Measurements from ENCODE around the gene PGAM2. TPM values are rescaled to one million over a fixed set of nuclear protein-coding genes. Genes with fewer than 3 reads are reported as not detected.

Gene PGAM2
- total RNA-seq, 1 donor from 2014 or later, result 1,123 TPM

DNA sequence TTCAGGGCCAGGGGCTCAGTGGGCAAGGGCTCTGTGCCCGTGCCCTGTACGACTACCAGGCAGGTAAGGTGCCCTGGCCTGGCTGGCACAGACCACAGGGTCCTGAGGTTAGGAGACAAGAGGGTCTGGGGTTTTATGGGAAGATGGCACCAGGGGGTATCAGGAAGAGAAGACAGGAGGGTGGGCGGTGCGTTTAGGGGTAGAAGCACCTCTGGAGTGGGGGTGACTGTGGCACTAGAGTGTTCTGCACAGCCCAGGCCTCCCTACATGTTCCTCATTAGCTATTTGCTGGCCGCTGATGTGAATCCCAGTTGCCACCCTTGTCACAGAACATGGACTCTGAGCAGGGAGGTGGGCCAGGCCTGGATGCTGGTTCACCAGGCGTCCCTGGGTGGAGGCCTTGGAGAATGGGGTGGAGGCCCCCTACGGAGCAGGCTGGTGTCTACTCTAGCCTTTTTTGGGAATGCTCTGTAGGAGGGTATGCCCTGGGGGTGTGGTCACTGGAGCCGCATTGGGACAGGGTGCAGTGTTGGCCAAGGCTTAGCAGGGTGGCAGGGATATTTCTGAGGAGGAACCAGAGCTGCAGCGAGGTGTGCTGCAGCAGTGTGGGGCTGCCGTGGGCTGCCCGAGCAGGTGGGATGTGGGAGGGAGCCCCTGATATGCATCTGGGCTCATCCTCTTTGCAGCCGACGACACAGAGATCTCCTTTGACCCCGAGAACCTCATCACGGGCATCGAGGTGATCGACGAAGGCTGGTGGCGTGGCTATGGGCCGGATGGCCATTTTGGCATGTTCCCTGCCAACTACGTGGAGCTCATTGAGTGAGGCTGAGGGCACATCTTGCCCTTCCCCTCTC is 5.0 kb downstream of the PGAM2 start:
- peak; percentile 11 for ATAC-seq
- DNase-seq (ENCODE audit: missing footprints), result peak; percentile 28
- intact Hi-C loops (cut with DNase I), result loop anchor here (10.0 kb wide), 1 partner anchor 424 kb away; no protein-coding TSS in a partner anchor

DNA sequence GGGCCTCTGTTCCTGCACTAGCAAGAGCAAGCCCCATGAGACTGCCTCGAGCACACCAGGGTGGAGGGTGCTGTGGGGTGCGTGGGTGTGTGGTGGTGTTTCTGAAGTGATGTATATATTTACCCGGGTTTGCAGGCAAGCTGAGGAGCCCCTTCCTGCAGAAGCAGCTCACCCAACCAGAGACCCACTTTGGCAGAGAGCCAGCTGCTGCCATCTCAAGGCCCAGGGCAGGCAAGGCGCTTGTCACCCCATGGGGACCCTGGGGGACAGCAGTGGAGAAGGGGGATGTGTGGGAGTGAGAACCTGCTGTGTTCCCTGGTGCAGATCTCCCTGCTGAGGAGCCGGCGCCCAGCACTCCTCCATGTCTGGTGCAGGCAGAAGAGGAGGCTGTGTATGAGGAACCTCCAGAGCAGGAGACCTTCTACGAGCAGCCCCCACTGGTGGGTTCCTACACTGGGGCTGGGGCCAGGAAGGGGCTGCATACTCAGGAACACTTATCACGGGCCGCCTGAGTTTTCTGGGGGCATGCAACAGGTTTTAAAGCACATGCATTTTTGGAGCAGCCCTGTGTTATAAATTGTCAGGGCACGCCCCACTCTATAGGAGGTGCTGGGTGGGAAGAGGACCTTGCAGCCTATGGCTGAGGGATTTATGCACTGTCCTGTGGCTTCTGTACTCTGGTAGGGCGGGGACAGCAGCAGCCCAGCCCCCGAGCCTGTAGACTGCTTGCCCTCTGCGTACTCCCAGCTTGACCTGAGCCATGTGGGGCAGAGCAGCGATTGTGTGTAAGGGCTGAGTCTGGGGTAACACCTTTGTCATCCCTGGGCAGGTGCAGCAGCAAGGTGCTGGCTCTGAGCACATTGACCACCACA is 5.9 kb downstream of the PGAM2 start:
- DNase-seq (ENCODE audit: missing footprints), result no peak
- no peak for ATAC-seq
- intact Hi-C loops (cut with DNase I), result loop anchor here (10.0 kb wide), 1 partner anchor 425 kb away; no protein-coding TSS in a partner anchor

DNA sequence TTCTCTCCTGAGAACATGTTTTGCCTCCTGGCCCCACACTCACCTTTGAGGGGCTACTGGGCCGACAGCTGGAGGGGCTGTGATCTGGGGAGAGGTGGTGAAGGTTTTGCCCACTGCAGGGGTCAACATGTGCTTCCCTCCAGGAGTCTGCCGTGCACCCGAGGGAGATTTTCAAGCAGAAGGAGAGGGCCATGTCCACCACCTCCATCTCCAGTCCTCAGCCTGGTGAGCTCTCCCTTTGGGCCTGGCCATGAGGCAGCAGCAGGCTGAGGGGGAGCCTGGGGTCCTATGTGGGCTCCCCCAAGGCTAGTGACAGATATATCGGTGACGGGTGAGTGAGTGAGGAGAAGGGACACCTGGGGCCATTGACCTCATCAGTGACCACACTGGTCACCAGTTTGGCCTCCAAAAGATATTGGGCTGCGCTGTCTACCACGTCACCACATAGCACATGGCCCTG is 6.6 kb downstream of the PGAM2 start:
- ATAC-seq, result no peak
- no peak for DNase-seq (ENCODE audit: missing footprints)
- intact Hi-C loops (cut with DNase I), result no loop called here

DNA sequence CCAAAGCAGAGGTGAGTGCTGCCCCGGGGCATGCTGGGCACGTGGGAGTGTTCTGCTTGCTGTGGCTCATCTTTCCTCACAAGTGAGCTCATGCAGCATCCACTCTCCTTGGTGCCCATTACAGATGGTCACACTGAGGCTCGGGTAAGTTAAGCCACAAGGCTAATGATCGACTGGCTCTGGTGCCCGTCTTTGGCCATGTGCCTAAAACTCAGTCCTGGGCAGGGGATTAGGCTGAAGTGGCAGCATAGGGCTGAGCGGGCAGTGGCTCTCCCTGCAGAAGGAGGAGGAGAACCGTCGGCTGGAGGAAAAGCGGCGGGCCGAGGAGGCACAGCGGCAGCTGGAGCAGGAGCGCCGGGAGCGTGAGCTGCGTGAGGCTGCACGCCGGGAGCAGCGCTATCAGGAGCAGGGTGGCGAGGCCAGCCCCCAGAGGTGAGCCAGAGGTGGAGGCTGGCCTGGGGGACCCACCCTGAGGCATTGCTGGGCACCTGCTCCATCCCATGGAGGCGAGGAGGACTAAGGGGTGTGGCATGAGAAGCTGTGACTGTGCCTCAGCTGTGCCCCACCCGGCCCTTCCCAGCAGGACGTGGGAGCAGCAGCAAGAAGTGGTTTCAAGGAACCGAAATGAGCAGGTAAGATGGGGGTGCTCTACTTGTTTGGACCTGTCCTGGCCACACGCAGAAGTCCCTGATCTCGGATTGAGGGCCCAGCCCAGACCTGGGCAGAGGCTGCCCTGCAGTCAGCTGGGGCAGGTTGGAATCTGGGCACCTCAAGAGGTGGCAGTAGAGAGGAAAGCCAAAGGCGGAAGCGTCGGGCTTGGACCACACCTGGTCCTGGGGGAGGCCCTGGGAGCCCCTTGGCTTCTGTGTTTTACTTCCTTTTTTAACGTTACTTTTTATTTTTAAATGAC is 7.3 kb downstream of the PGAM2 start:
- DNase-seq (ENCODE audit: missing footprints) (no peak), ATAC-seq (no peak)
- intact Hi-C loops (cut with DNase I), result no loop called here

DNA sequence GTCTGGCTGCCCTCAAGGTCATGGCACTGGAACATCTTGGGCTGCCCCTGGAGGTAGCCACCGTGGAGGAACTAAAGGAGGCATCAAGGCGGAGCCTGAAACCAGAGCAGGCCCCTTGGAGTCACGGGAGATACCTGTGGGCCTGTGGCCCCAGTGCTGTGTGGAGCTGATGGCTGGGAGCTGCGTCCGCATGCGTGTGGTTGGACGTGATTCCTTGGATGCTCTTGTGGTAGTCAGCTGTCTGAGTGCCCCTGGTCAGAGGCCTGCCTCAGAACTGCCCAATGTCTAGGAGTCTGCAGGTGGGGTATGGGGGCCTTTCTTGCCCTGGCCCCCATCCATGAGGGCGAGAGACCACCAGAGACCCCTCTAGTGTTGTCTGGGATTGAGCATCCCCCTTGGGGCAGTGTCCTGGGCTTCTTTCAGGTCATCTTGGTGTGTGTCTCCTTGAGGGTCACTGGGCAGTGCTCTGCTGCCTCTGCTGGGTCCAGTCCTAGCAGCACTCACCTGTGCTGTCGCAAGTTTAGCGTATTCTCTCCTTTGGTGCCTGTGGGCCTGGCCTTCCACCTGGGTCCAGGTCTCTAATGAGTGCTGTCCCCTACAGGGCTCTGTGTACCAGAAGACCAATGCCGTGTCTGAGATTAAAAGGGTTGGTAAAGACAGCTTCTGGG is 8.1 kb downstream of the PGAM2 start:
- DNase-seq (ENCODE audit: missing footprints), result peak; percentile 22
- ATAC-seq, result no peak

DNA sequence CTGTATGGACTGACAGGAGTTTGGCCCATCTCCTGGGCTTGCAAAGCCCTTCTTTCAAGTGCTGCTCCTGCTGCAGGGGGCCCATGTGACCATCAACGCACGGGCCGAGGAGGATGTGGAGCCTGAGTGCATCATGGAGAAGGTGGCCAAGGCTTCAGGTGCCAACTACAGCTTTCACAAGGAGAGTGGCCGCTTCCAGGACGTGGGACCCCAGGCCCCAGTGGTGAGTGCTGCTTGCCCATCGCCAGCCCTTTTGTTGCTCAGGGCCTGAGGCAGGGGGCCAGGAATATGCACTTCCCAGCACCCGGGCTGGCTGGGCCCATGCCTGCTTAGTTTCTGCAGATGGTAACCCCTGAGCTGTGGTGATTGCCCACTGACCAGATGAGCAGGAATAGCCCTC is 8.7 kb downstream of the PGAM2 start:
- intact Hi-C loops (cut with DNase I), result no loop called here
- ATAC-seq (no peak), DNase-seq (ENCODE audit: missing footprints) (peak; percentile 42)

More for the DNA sequence above, 8.1 kb downstream of the PGAM2 start:
- intact Hi-C loops (cut with DNase I), result no loop called here

DNA sequence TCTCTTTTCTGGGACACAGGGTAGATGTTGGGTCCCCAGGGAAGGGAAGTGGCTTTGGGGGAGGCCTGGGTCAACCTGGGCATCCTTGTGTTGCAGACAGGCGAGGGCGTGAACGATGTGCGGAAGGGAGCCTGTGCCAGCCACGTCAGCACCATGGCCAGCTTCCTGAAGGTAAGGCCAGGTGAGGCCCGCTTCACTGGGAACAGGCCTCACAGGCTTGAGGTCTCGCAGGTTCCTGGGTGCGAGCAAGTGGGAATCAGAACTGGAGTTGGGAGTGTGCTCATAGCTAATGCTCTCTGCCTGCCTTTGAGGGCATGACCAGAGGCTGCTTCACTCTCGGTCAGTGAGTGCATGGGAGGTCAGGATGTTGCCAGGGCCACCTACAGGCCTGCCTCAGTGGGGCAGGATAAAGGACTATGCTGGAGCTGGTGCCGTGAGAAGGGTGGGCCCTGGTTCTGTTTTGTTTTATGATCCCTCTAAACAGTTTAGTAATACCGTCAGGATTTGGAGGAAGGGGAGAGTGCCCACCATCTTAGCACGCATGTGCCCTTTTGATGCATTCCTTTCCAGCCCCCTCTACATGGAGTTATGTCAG is 12.5 kb downstream of the PGAM2 start:
- intact Hi-C loops (cut with DNase I), result no loop called here
- ATAC-seq, result no peak
- peak; percentile 28 for DNase-seq (ENCODE audit: missing footprints)

DNA sequence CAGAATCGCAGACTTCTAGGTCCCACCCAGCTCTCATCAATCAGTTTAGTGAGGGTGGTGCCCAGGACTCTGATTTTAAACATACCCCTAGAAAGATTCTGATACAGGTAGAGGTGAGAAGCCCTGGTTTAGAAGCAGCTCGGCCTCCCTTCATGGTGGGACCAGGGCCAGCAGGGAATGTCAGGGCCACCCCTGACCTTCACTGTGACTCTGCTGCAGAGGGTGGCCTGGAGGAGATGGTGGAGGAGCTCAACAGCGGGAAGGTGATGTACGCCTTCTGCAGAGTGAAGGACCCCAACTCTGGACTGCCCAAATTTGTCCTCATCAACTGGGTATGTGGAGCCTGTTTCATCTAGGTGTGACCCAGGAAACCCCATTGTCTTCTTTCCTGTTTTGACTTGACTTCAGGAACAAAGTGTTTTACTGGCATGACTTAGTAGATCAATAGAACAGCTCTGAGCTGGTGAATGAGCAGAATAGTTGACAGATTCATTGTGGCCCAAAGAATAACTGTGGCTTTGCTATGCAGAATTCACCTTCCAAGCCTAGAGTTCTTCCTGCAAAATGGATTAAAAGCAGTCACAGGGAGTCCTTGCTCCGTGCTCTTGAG is 13.7 kb downstream of the PGAM2 start:
- ATAC-seq (no peak), DNase-seq (ENCODE audit: missing footprints) (no peak)
- intact Hi-C loops (cut with DNase I), result no loop called here

DNA sequence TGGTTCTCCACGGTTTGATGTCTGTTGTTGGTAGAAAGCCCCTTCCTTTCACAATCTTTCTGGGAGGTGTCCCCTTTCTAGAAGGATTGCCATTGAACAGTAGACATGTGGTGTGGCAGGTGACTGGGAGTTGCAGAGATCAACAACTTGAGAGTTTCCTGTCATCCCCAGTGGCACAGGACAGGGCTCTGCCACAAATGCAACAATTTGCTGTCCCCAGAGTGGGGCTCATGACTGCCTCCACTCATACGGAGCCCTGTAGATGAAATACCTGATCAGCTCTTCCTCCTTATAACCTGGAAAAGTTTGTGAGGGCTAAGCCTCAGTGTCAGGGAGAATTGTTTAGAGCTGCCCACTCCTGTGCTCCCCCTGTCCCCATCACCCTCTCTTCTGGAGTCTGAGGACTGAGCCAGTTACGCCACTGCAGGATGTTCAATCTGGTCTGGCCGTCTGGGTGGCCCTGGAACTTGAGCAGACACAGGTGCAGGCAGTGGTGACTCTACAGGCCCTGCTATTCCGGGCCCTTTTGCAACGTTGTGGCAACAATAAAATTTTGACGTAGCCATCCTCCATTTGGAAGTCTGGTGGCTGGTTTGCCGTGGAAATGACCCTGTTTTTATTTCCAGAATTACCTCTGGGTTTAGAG is 14.3 kb downstream of the PGAM2 start:
- intact Hi-C loops (cut with DNase I), result no loop called here
- no peak for DNase-seq (ENCODE audit: missing footprints)

DNA sequence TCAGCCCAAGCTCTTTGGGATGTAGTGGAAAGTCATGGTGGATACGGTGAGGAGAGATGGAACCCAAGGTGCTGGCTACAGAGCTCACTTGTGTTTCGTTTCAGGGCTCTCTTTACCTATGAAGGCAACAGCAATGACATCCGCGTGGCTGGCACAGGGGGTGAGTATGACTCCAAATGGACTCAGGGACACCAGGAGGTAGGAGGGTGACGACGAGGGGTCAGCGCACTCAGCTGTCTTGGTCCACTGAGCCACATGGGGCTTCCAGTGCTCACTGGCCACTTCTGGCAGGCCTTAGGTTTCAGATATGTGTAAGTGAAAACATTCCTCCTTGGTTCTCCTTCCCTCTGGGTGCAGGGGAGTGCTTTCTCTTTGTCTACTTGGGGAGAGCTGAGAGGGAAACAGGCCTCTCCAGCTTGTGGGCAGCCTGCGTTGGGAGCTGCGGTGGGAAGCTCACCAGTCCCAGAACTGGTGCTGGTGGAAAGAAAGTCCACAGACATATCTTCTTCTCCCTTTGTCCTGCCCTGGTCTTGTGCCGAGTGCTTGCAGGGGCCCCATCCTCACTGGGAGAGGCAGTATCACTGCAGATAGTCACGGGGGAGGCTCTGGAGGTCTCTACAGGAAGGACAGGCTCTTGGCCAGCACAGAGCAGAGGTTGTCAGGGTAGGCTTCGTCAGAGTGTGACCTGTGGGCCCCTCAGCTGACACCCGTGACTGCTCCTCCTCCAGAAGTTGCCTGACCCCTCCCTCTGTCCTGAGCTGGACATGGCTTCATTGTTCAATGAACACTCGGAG is 15.0 kb downstream of the PGAM2 start:
- intact Hi-C loops (cut with DNase I), result no loop called here
- DNase-seq (ENCODE audit: missing footprints), result no peak
- ATAC-seq, result no peak

More for the DNA sequence above, 14.3 kb downstream of the PGAM2 start:
- no peak for ATAC-seq

DNA sequence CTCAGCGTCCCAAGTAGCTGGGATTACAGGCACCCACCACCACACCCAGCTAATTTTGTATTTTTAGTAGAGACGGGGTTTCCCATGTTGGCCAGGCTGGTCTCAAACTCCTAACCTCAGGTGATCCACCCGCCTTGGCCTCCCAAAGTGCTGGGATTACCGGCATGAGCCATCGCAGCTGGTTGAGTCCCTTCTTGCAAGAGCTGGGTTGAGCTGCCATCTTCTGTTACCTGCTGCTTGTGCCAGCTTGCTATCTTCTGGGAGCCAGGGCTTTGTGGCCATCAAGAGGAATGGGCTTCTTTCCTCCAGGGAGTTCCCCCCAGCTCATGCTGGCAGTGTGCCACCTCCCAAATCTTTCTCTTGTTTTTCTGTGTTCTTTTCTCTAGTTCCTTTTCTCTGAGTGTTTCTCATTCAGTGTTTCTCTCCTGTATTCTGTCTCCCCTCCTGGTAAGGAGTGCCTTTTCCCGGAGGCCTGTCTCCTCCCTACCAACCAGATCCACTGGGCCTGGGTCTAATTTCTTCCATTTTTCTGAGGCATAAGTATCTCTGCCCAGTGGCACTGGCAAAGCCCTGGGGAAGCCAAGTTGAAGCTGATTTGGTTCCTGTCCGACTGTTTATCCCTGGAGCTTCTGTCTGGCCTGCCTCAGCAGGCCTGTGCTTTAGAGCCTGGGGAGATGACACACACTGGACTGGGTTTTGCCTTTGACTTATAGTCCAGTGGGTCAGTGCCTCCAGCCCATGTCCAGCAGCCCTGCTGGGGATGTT is 17.2 kb downstream of the PGAM2 start:
- no peak for DNase-seq (ENCODE audit: missing footprints)
- intact Hi-C loops (cut with DNase I), result no loop called here

DNA sequence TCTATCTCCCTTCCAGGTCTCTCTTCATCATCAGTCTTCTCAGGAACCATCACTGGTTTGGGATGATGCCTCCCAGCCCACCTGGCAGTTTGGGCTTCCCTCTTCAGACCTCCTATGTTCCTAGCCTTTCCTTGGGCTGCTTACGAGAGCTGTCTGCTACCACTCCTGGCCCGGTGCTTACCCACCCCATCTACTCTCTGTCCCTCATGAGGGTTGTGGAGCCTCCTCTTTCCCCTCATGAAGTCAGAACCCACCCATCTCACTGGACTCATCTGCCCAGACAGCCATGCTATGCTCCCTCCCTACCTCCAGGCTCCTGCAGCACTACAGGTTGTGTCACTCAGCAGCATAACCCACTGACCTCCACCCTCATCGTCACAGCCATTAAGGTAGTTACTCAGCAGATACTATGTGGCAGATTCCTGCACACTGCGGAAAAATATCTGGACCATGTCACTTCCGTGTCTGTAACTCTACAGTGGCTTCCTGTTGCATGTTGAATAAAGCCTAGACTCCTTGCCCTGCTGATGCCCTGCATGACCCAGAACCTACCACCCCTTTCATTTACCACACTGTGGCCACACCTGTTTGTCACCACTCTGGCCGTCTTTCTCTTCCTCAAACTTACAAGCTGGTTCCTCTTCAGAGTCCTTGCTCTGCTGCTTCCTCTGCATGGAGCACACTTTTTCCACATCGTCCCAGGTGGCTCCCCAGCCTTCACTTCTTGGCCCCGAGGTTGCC is 18.9 kb downstream of the PGAM2 start:
- DNase-seq (ENCODE audit: missing footprints) (no peak), ATAC-seq (no peak)
- intact Hi-C loops (cut with DNase I), result no loop called here

More for the DNA sequence above, 17.2 kb downstream of the PGAM2 start:
- no peak for ATAC-seq

DNA sequence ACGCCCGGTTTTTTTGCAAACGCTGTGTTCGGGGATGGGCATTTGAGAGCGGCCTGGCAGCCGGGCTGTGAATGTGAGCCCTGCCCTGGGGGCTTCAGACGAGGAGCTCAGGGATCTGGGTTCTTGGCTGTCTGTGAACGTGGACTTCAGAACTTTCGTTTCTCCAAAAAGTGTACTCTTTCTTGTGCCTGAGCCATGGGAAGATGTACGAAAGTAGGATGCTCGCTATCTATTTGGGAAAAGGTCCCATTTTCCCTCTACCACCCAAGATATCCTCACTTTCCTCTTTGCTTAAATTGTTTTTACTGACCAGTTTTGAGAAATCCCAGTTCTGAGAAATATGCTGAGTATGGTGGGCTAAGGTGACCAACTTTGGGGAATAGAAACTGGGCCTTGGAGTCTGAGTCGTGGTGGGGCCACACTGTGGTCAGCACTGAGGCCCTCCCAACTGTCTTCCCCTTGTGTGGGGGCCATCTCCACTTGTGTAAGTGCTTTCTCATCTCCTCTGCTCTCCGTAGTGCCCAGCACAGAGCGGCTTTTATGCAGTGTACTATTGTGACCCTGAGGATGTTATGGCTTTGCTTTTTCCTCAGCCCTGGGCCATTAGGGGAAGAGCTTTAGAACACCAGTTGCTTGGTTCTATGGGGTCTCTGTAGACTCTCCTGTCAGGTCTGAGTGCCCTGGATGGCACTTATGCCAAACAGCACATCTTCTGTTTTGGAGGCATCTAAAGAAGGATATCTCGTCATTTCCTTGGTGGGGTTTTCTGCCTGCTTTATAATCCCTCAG is 19.9 kb downstream of the PGAM2 start:
- ATAC-seq (no peak), DNase-seq (ENCODE audit: missing footprints) (no peak)
- intact Hi-C loops (cut with DNase I), result no loop called here

Measured in Right ventricle myocardium inferior (tissue), 1 donor.